ENCODE measurements around the gene POLR1E. TPM values are rescaled to one million over a fixed set of nuclear protein-coding genes. Genes with fewer than 3 reads are reported as not detected.

The POLR1E gene
- total and polyA plus RNA-seq, 2 of the 8 experiments (the other 6 are each of a cell fraction or from before 2014, with no cell fraction given) = 16.0 to 40.0 TPM

DNA sequence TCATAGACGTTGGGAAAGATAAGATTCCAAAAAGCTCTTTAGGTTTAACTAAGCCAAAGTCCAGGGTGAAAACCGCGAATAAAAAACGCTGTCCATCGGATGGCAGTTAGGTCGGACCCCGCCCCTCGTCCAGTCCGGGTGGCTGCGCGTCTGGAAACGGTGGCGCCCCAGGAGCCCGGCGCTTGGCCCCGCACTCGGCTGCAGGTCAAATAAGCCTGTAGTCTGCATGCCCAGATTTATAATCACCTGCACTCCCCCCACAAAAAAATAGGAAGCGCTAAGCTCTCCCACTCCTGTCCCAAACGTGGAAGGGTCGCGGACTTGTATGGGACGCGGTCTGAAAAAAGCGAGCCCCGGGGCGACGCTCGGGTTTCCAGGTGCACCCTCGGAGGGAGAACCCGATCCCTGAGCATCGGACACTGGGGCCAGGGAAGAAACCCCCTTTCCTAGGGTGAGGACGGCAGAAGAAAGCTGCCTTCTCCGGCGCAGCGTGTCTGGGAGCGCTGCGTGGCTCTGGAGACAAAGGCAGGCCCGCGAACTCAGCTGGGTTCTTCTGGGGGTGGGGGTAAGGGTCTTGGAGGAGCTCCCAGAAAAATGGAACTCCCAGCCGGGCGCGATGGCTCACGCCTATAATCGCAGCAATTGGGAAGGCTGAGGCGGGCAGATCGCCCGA is 19.6 kb upstream of the POLR1E start (continued):
- TF ChIP-seq, protein P1, sequence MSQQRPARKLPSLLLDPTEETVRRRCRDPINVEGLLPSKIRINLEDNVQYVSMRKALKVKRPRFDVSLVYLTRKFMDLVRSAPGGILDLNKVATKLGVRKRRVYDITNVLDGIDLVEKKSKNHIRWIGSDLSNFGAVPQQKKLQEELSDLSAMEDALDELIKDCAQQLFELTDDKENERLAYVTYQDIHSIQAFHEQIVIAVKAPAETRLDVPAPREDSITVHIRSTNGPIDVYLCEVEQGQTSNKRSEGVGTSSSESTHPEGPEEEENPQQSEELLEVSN (IDR thresholded peaks at IDR 0.05) = no peak
- peak; percentile 87 for TF ChIP-seq TBP (IDR thresholded peaks at IDR 0.05; ENCODE audit: low read depth, low read length)
- TF ChIP-seq GABPA (IDR thresholded peaks at IDR 0.05; ENCODE audit: borderline replicate concordance, insufficient read depth, low read length) = no peak
- 0 out of 4 replicates have a peak, but pooled peaks of 1 of the 2 experiments have one; percentile 5 for TF ChIP-seq HDAC2 (IDR thresholded peaks at IDR 0.05; ENCODE audit: borderline replicate concordance in 1 of 2, low read depth in 2 of 2, low read length in 2 of 2)
- TF ChIP-seq KDM4A (IDR thresholded peaks at IDR 0.05; ENCODE audit: low read depth, low read length, severe bottlenecking) = no peak
- TF ChIP-seq PHF8 (conservative IDR thresholded peaks at IDR 0.05; ENCODE audit: low read depth, low read length) = peak; percentile 75
- TF ChIP-seq NANOG (IDR thresholded peaks at IDR 0.05; ENCODE audit: insufficient read depth, low read depth, low read length, poor library complexity, severe bottlenecking) = no peak
- no peak for TF ChIP-seq TCF12 (IDR thresholded peaks at IDR 0.05; ENCODE audit: low read depth, low read length)
- TF ChIP-seq FOSL1 (IDR thresholded peaks at IDR 0.05; ENCODE audit: insufficient read depth, low read depth, low read length) = no peak
- TF ChIP-seq TEAD4 (IDR thresholded peaks at IDR 0.05; ENCODE audit: low read depth, low read length) = no peak
- TF ChIP-seq, protein P2, sequence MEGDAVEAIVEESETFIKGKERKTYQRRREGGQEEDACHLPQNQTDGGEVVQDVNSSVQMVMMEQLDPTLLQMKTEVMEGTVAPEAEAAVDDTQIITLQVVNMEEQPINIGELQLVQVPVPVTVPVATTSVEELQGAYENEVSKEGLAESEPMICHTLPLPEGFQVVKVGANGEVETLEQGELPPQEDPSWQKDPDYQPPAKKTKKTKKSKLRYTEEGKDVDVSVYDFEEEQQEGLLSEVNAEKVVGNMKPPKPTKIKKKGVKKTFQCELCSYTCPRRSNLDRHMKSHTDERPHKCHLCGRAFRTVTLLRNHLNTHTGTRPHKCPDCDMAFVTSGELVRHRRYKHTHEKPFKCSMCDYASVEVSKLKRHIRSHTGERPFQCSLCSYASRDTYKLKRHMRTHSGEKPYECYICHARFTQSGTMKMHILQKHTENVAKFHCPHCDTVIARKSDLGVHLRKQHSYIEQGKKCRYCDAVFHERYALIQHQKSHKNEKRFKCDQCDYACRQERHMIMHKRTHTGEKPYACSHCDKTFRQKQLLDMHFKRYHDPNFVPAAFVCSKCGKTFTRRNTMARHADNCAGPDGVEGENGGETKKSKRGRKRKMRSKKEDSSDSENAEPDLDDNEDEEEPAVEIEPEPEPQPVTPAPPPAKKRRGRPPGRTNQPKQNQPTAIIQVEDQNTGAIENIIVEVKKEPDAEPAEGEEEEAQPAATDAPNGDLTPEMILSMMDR (IDR thresholded peaks at IDR 0.05; ENCODE audit: control extremely low read depth in 1 of 3, insufficient read depth in 1 of 3, low read depth in 1 of 3, low read length in 3 of 3) = no peak
- TF ChIP-seq, protein P3, sequence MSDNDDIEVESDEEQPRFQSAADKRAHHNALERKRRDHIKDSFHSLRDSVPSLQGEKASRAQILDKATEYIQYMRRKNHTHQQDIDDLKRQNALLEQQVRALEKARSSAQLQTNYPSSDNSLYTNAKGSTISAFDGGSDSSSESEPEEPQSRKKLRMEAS (IDR thresholded peaks at IDR 0.05) = peak; percentile 80
- TF ChIP-seq GTF2F1 (IDR thresholded peaks at IDR 0.05; ENCODE audit: borderline replicate concordance, low read depth, low read length) = no peak
- no peak for TF ChIP-seq CBX8 (IDR thresholded peaks at IDR 0.05; ENCODE audit: borderline replicate concordance, low read depth, low read length)
- no peak for TF ChIP-seq BACH1 (IDR thresholded peaks at IDR 0.05; ENCODE audit: low read length)
- TF ChIP-seq SIN3A (conservative IDR thresholded peaks at IDR 0.05 in 1 of 2, IDR thresholded peaks at IDR 0.05 in 1 of 2; ENCODE audit: low read depth in 1 of 2, low read length in 2 of 2) = peak in 1 of 2 experiments; percentile 62; a peak in 1 of 4 replicates
- TF ChIP-seq RXRA (IDR thresholded peaks at IDR 0.05; ENCODE audit: insufficient read depth, low read depth, low read length) = no peak
- no peak for TF ChIP-seq CREB1 (IDR thresholded peaks at IDR 0.05)
- TF ChIP-seq SIRT6 (IDR thresholded peaks at IDR 0.05; ENCODE audit: low read length) = no peak
- TF ChIP-seq, protein P4, sequence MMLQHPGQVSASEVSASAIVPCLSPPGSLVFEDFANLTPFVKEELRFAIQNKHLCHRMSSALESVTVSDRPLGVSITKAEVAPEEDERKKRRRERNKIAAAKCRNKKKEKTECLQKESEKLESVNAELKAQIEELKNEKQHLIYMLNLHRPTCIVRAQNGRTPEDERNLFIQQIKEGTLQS (IDR thresholded peaks at IDR 0.05; ENCODE audit: insufficient read depth, low read depth, low read length) = no peak

Measured in H1 (cell line).